OCI-LY7 (cell line): ENCODE results near the gene SV2B. TPM values are rescaled to one million over a fixed set of nuclear protein-coding genes. Genes with fewer than 3 reads are reported as not detected.

ENCODE experiments used
- BruUV-seq: library from RNA; stranded (reverse); fragments of 400-500 nt; replicated peaks from 2 replicates; lab custom pipeline; 2021; lab: Mats Ljungman, UMichigan
- CTCF ChIA-PET: fragments of 300-600 bp; sonication (Branson Sonifier 250); formaldehyde crosslinking; loops from one replicate; lab custom pipeline; 2022; ENCODE audit warnings: antibody characterized with exemption; ENCODE audit not compliant: unreplicated experiment; lab: Charles Lee
- POLR2A ChIA-PET: fragments of 300-600 bp; sonication (Branson Sonifier 250); formaldehyde crosslinking; loops from one replicate; lab custom pipeline; 2022; ENCODE audit warnings: antibody characterized with exemption; lab: Charles Lee
- DNase-seq: peaks from one replicate; pipeline ENCODE4 v3.0.0-alpha.2; 2015; ENCODE audit warnings: low spot score
- H2AFZ ChIP-seq: fragments of 200-600 bp; sonication (generic), shearing (Covaris generic); 2 replicates; pipeline ENCODE4 v1.6.1; 2014; ENCODE audit warnings: mild to moderate bottlenecking, antibody characterized with exemption, low read length, moderate library complexity
- H3K27ac ChIP-seq: fragments of 200-600 bp; sonication (generic); 2 replicates; pipeline ENCODE4 v1.5.1; 2014; ENCODE audit warnings: mixed run types, low read depth, mild to moderate bottlenecking, moderate library complexity, low read length, inconsistent platforms; ENCODE audit not compliant: poor library complexity, severe bottlenecking
- H3K36me3 ChIP-seq: fragments of 200-600 bp; sonication (generic); 2 replicates; pipeline ENCODE4 v1.6.1; 2014; ENCODE audit warnings: mild to moderate bottlenecking, antibody characterized with exemption, low read length, moderate library complexity, mixed read lengths; ENCODE audit not compliant: insufficient read depth
- H3K4me1 ChIP-seq: fragments of 200-600 bp; sonication (generic); 2 replicates; pipeline ENCODE4 v1.5.1; 2014; ENCODE audit warnings: mild to moderate bottlenecking, low read length; ENCODE audit not compliant: insufficient read depth, poor library complexity, severe bottlenecking
- H3K4me2 ChIP-seq: fragments of 200-600 bp; sonication (generic); 2 replicates; pipeline ENCODE4 v1.6.1; 2014; ENCODE audit warnings: mild to moderate bottlenecking, low read length
- H3K4me3 ChIP-seq: fragments of 200-600 bp; sonication (generic); 2 replicates; pipeline ENCODE4 v1.5.1; 2014; ENCODE audit warnings: mild to moderate bottlenecking, low read depth, low read length; ENCODE audit not compliant: poor library complexity, severe bottlenecking
- H3K79me2 ChIP-seq: fragments of 200-600 bp; sonication (generic); 2 replicates; pipeline ENCODE4 v1.6.1; 2016; ENCODE audit warnings: low read depth, mild to moderate bottlenecking, low read length, moderate library complexity, mixed read lengths; ENCODE audit not compliant: insufficient read depth
- H3K9me2 ChIP-seq: fragments of 200-600 bp; sonication (generic); 2 replicates; pipeline ENCODE4 v1.6.1; 2016; ENCODE audit warnings: mild to moderate bottlenecking, low read length, mixed read lengths; ENCODE audit not compliant: insufficient read depth
- H3K9me3 ChIP-seq: fragments of 200-600 bp; sonication (generic); 2 replicates; pipeline ENCODE4 v1.6.1; 2014; ENCODE audit warnings: mild to moderate bottlenecking, mixed run types, low read length, mixed read lengths
- H4K20me1 ChIP-seq: fragments of 200-600 bp; sonication (generic); 2 replicates; pipeline ENCODE4 v1.6.1; 2014; ENCODE audit warnings: mild to moderate bottlenecking, antibody characterized with exemption, low read length, moderate library complexity, mixed read lengths; ENCODE audit not compliant: insufficient read depth
- CTCF ChIP-seq: fragments of 200-600 bp; sonication (generic); conservative IDR thresholded peaks from 2 replicates; pipeline ENCODE4 v1.5.1; 2014; ENCODE audit warnings: mild to moderate bottlenecking, antibody characterized with exemption, low read length, moderate library complexity, mixed read lengths
- EZH2phosphoT487 ChIP-seq: fragments of 200-600 bp; sonication (generic); IDR thresholded peaks from 2 replicates; pipeline ENCODE4 v1.6.1; 2018; ENCODE audit warnings: low read depth, borderline replicate concordance, mild to moderate bottlenecking, mixed run types, antibody characterized with exemption, low read length, moderate library complexity, mixed read lengths
- intact Hi-C: fragments of 100-400 bp; cut with micrococcal nuclease; formaldehyde crosslinking; loops from one replicate; pipeline ENCODE4 v1.10.0; 2022; ENCODE audit not compliant: unreplicated experiment
- total RNA-seq, 2 experiments: library from RNA; depleted of rRNA in 1 of 2; stranded (reverse); fragments of >200 nt in 1 of 2; shearing (Covaris generic) in 1 of 2; gene quantifications; 2 replicates each; pipeline ENCODE4 v1.2.3, GENCODE V29; 2014 to 2022

SV2B gene
- total RNA-seq, 2 experiments from 2014 or later, result 0.15 TPM; not detected in 1

GRCh38 chr15:91209318-91209717 is 109.3 kb downstream of the SV2B start:
- intact Hi-C loops, result no loop called here
- H3K9me3 ChIP-seq, result no peaks in the 10 kb centered on the region
- no peak overlapping the region for H3K4me2 ChIP-seq
- no peak overlapping the region for H3K27ac ChIP-seq
- no peak overlapping the region for H3K4me3 ChIP-seq
- H3K9me2 ChIP-seq, result no peaks in the 10 kb centered on the region
- H2AFZ ChIP-seq, result no peak overlapping the region
- no TSS peak for BruUV-seq
- no peaks in the 10 kb centered on the region for H3K79me2 ChIP-seq
- POLR2A ChIA-PET, result no interaction called here
- CTCF ChIA-PET, result no interaction called here
- DNase-seq, result no peak
- H3K36me3 ChIP-seq, result no peaks in the 10 kb centered on the region
- no peaks in the 10 kb centered on the region for H4K20me1 ChIP-seq
- TF ChIP-seq CTCF (no peak), EZH2phosphoT487 (no peak)
- H3K4me1 ChIP-seq, result no peaks in the 10 kb centered on the region

GRCh38 chr15:91209726-91210125 is 109.7 kb downstream of the SV2B start:
- no peaks in the 10 kb centered on the region for H3K9me2 ChIP-seq
- H3K9me3 ChIP-seq, result no peaks in the 10 kb centered on the region
- H3K4me3 ChIP-seq, result no peak overlapping the region
- no peak overlapping the region for H2AFZ ChIP-seq
- no peaks in the 10 kb centered on the region for H3K36me3 ChIP-seq
- DNase-seq, result no peak
- POLR2A ChIA-PET, result no interaction called here
- no peaks in the 10 kb centered on the region for H4K20me1 ChIP-seq
- H3K4me2 ChIP-seq, result no peak overlapping the region
- no peak for TF ChIP-seq CTCF
- no peak for TF ChIP-seq EZH2phosphoT487
- no peaks in the 10 kb centered on the region for H3K4me1 ChIP-seq
- intact Hi-C loops, result no loop called here
- BruUV-seq, result no TSS peak
- H3K79me2 ChIP-seq, result no peaks in the 10 kb centered on the region
- CTCF ChIA-PET, result no interaction called here
- H3K27ac ChIP-seq, result no peak overlapping the region

GRCh38 chr15:91214675-91215590 is 114.9 kb downstream of the SV2B start:
- Histone ChIP-seq H3K4me3 (no peak overlapping the region), H3K9me3 (no peaks in the 10 kb centered on the region), H3K27ac (no peak overlapping the region), H4K20me1 (no peaks in the 10 kb centered on the region), H2AFZ (no peak overlapping the region), H3K36me3 (no peaks in the 10 kb centered on the region), H3K9me2 (no peaks in the 10 kb centered on the region), H3K4me1 (no peaks in the 10 kb centered on the region), H3K4me2 (no peak overlapping the region), H3K79me2 (no peaks in the 10 kb centered on the region)
- no peak for DNase-seq
- intact Hi-C loops, result no loop called here
- ChIA-PET CTCF (no interaction called here), POLR2A (interaction anchor here (0.6 to 1.1 kb wide), 4 partner anchors 11 to 383 kb away, joined by 3 to 7 read pairs (median 3); no protein-coding TSS in a partner anchor)
- BruUV-seq, result no TSS peak
- no peak for TF ChIP-seq CTCF
- TF ChIP-seq EZH2phosphoT487, result no peak
